ES-I3 (cell line): ENCODE data around the gene SH3TC1.
A peak's percentile ranks its signal among the peaks of the same experiment; 100 is the strongest.

Source experiments
- H3K36me3 ChIP-seq: 2 replicates; pipeline ENCODE4 v1.6.1; 2013; ENCODE audit warnings: mild to moderate bottlenecking, low read length, control low read depth, moderate library complexity; ENCODE audit not compliant: insufficient read depth
- H3K4me1 ChIP-seq: 2 replicates; pipeline ENCODE4 v1.6.1; 2013; ENCODE audit warnings: mild to moderate bottlenecking, control low read depth, low read length; ENCODE audit not compliant: insufficient read depth
- H3K9ac ChIP-seq: 2 replicates; pipeline ENCODE4 v1.6.1; 2013; ENCODE audit warnings: low read depth, mild to moderate bottlenecking, low read length, moderate library complexity
- H3K9me3 ChIP-seq: 2 replicates; pipeline ENCODE4 v1.6.1; 2013; ENCODE audit warnings: mild to moderate bottlenecking, low read length, moderate library complexity; ENCODE audit not compliant: control insufficient read depth, insufficient read depth

The SH3TC1 gene

GRCh38 chr4:8198906-8199593 lies at the start of gene SH3TC1:
SH3TC1 (plus strand) TSS chr4:8199290; CDS start chr4:8205195, 5,905 bp downstream.
- Histone ChIP-seq H3K9me3 (no peaks in the 10 kb centered on the region), H3K9ac (no peak within 1 kb of the TSS), H3K4me1 (peaks cover 5% of the 10 kb centered on the region; the same call in 1 of the 2 replicates), H3K36me3 (no peaks in the 10 kb centered on the region)

DNA sequence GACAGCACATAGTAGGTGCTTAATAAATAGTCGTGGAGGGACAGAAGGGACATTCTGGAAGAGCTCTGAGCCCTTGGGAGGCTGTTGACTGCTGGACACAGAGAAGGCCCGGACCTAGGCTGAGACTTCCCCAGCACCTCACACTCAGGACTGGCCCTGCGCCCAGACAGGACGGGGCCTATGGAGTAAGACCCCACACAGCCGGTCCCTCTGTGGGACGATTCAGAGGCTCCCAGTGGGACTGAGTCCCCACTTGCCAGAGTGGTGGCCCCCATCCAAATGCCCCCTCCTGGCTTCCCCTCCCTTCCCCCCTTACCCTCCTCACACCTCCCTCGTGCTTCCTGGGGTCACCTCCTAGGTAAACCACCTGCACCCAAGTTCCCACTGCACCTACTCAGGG lies 49.4 kb upstream of the SH3TC1 start:
- no peaks in the 10 kb centered on the region for H3K9me3 ChIP-seq
- H3K36me3 ChIP-seq, result no peaks in the 10 kb centered on the region
- peaks cover 13% of the 10 kb centered on the region for H3K4me1 ChIP-seq
- no peak overlapping the region for H3K9ac ChIP-seq

GRCh38 chr4:8150152-8151090 lies 48.7 kb upstream of the SH3TC1 start:
- H3K9ac ChIP-seq, result no peak overlapping the region
- no peaks in the 10 kb centered on the region for H3K9me3 ChIP-seq

DNA sequence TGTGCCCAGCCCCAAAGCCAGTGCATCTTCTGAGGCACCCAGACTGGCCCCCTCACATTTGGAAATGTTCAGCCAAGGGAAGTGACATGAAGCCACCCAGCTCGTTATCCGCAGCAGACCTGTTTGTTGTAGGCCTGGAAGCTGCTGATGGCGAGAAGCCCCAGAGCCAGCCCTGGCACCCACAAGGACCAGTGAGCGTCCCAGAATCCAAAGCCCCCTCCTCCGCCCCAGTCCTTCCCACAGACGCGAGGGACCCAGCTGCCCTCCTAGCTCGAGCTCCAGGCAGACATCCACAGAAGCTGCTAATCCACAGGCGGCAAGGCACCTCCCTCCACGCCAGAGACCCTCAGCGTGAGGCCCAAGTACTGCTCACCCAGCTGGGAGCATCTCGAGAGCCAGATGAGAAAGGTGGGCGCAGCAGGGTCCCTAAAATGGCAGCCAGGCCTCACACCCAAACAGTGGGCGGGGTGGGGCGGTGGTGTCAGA lies 47.9 kb upstream of the SH3TC1 start:
- H3K4me1 ChIP-seq, result peaks cover 10% of the 10 kb centered on the region
- no peak overlapping the region for H3K9ac ChIP-seq
- no peaks in the 10 kb centered on the region for H3K36me3 ChIP-seq
- no peaks in the 10 kb centered on the region for H3K9me3 ChIP-seq

More at GRCh38 chr4:8150152-8151090, 48.7 kb upstream of the SH3TC1 start:
- H3K36me3 ChIP-seq, result no peaks in the 10 kb centered on the region
- peaks cover 10% of the 10 kb centered on the region for H3K4me1 ChIP-seq

- H3K9me3 ChIP-seq, result no peaks in the 10 kb centered on the region
- H3K4me1 ChIP-seq, result peaks cover 10% of the 10 kb centered on the region; the same call in 1 of the 2 replicates
- no peaks in the 10 kb centered on the region for H3K36me3 ChIP-seq
- no peak overlapping the region for H3K9ac ChIP-seq
Measured at GRCh38 chr4:8152090-8152864, 46.8 kb upstream of the SH3TC1 start.

DNA sequence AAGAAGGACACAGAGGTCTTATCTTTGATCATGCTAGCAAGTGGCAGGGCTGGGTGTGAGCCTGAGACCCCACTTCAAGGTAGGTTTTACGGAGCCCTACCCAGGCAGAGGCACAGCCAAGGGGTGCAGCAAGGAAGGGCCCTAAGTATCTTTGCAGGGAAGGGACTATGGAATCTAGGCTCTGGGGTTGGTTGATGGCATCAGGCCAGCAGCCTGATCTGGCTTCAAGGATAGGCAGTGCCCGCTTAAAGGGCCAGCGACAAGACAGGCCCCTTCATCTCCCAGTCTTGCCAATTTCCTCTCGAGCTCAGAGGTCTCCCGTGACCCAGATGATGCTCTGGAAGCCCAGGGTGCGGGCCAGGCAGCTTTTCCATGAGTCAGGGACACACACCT lies 46.2 kb upstream of the SH3TC1 start:
- no peaks in the 10 kb centered on the region for H3K36me3 ChIP-seq
- no peaks in the 10 kb centered on the region for H3K9me3 ChIP-seq
- no peak overlapping the region for H3K9ac ChIP-seq
- H3K4me1 ChIP-seq, result peaks cover 6% of the 10 kb centered on the region; the same call in 1 of the 2 replicates

- Histone ChIP-seq H3K36me3 (no peaks in the 10 kb centered on the region), H3K4me1 (peaks cover 6% of the 10 kb centered on the region; the same call in 1 of the 2 replicates), H3K9me3 (no peaks in the 10 kb centered on the region), H3K9ac (no peak overlapping the region)
Measured at GRCh38 chr4:8153441-8153840, 45.6 kb upstream of the SH3TC1 start.

- Histone ChIP-seq H3K9ac (no peak overlapping the region), H3K36me3 (no peaks in the 10 kb centered on the region), H3K4me1 (no peaks in the 10 kb centered on the region), H3K9me3 (no peaks in the 10 kb centered on the region)
Measured at GRCh38 chr4:8155048-8155447, 44.0 kb upstream of the SH3TC1 start.

DNA sequence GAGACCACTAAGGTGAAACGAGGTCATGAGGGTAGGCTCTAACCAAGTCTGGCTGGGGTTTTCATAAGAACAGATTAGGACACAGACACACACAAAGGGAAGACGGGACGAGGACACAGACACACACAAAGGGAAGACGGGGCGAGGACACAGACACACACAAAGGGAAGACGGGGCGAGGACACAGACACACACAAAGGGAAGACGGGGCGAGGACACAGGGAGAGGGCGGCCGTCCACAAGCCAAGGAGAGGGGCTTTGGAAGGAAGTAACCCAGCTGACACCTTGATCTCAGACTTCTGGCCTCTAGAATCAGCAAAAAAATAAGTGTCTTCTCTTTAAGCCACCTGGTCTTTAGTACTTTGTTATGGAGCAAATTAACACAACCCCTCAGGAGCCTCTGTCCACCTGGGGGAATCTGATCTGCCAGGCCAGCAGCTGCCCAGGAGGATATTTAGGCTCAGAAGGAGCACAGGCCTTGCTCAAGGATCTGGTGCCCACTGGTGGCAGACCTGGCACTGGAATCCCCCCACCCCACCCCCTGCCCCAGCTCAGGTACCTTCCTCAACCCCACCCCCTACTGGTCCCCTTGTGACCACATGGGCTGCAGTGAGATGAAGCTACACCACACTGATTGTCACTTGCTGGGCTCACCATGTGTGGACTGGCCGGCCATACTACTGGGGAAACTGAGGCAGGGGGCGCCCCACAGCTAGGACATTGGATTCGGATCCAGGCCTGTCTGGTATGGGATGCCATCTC lies 43.2 kb upstream of the SH3TC1 start:
- no peaks in the 10 kb centered on the region for H3K9me3 ChIP-seq
- no peaks in the 10 kb centered on the region for H3K4me1 ChIP-seq
- no peak overlapping the region for H3K9ac ChIP-seq
- H3K36me3 ChIP-seq, result no peaks in the 10 kb centered on the region

DNA sequence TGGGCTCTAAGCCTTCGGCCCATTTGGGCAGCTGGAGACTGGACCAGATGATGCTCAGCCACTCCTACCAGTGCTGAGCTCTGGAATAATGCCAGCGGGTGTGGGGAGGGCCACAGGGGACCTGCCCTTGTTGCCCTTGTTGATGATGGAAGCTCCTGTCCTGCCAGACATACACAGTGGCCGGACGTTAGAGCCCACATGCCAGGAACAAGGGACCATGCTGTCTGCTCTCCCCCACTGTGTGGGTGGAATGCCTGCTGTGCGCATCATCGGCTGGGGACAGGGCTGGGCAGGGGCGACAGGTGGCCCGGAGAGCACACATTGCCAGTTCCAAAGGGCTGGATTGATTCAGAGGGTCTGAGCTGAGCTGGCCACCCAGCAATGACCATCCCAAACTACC lies 42.5 kb upstream of the SH3TC1 start:
- H3K4me1 ChIP-seq, result no peaks in the 10 kb centered on the region
- no peak overlapping the region for H3K9ac ChIP-seq
- H3K36me3 ChIP-seq, result no peaks in the 10 kb centered on the region
- no peaks in the 10 kb centered on the region for H3K9me3 ChIP-seq

- Histone ChIP-seq H3K9ac (peak overlapping the region; percentile 81; the same call in 1 of the 2 replicates), H3K4me1 (no peaks in the 10 kb centered on the region), H3K9me3 (no peaks in the 10 kb centered on the region), H3K36me3 (no peaks in the 10 kb centered on the region)
Measured at GRCh38 chr4:8157496-8157895, 41.6 kb upstream of the SH3TC1 start.

DNA sequence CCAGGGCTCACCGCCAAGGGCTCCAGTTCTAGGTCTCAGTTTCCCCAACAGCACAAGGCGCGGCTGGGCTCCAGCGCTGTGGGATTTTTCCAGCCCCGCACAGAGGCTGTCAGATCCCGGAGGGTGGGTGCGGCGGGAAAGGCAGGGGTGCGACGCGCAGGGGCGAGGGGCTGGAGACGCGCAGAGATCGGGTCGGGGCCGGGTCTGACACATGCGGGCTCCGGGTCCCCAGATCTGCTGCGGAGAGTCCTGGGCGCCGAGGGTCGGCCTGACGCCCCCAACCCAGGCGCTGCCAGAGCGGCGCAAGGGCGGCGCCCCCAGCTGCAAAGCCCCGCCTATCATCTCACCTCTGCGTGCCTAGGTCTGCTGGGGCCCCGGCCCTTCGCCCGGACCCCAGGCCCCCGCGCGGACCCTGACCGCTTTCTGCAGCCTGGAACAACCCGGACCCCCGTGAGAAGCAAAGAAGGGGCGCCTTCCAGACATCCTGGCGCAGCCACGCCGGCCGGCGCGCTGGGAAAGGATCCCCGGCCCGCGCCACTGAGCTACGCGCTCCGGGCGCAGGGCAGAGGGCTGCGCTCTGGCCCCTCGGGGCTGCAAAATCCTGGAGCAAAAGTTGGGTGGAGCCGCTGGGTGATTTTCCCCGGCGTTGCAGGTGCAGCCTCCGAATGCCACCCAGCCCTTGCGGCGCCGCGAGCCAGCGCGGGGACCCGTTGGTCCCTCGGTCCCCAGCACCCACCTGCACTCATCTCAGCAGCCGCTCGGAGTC lies 41.0 kb upstream of the SH3TC1 start:
- Histone ChIP-seq H3K36me3 (no peaks in the 10 kb centered on the region), H3K9ac (peak overlapping the region; percentile 81), H3K4me1 (no peaks in the 10 kb centered on the region), H3K9me3 (no peaks in the 10 kb centered on the region)
